ENCODE results near the gene CNPY3. TPM values are rescaled to one million over a fixed set of nuclear protein-coding genes. Genes with fewer than 3 reads are reported as not detected.

Gene CNPY3
- total RNA-seq, 6 donors from 2014 or later = 32.4 to 95.2 (median 50.3) TPM

DNA sequence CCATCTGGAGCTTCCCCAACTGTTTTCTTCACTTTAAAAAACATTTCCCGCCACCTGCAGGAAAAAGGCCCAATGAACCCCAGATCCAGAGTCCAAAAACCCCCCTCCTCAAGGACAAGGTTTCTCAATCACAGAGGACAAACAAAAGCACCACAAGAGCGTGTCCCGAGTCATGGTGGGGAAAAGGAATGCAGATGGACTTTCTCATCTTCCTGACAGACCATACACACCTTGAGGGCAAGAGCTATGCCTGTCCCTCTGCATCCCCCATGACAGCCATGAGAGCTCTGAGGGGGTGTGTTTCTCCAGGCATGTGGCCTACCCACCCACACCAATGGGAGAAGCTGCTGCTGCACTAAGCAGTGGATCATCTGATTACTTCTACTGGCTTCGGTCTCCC is 40.7 kb downstream of the CNPY3 start:
- WGBS, 2 donors = 78 to 94% methylated on average over 4 of the region's 4 CpGs
- TF ChIP-seq, protein P1, sequence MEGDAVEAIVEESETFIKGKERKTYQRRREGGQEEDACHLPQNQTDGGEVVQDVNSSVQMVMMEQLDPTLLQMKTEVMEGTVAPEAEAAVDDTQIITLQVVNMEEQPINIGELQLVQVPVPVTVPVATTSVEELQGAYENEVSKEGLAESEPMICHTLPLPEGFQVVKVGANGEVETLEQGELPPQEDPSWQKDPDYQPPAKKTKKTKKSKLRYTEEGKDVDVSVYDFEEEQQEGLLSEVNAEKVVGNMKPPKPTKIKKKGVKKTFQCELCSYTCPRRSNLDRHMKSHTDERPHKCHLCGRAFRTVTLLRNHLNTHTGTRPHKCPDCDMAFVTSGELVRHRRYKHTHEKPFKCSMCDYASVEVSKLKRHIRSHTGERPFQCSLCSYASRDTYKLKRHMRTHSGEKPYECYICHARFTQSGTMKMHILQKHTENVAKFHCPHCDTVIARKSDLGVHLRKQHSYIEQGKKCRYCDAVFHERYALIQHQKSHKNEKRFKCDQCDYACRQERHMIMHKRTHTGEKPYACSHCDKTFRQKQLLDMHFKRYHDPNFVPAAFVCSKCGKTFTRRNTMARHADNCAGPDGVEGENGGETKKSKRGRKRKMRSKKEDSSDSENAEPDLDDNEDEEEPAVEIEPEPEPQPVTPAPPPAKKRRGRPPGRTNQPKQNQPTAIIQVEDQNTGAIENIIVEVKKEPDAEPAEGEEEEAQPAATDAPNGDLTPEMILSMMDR (IDR thresholded peaks at IDR 0.05) = no peak
- TF ChIP-seq POLR2A (IDR thresholded peaks at IDR 0.05) (no peak), POLR2AphosphoS5 (IDR thresholded peaks at IDR 0.05) (no peak), EP300 (IDR thresholded peaks at IDR 0.05) (no peak)
- no peak overlapping the region for H3K4me3 ChIP-seq
- no peak for ATAC-seq (ENCODE audit: low FRiP score in 2 of 2)
- H3K9me3 ChIP-seq = no peaks in the 10 kb centered on the region
- peaks cover 3 to 43% (median 15%) of the 10 kb centered on the region in 4 donors for H3K36me3 ChIP-seq
- H3K27me3 ChIP-seq = no peaks in the 10 kb centered on the region
- no peak overlapping the region for H3K27ac ChIP-seq
- DNase-seq = no peak
- no peaks in the 10 kb centered on the region for H3K4me1 ChIP-seq

DNA sequence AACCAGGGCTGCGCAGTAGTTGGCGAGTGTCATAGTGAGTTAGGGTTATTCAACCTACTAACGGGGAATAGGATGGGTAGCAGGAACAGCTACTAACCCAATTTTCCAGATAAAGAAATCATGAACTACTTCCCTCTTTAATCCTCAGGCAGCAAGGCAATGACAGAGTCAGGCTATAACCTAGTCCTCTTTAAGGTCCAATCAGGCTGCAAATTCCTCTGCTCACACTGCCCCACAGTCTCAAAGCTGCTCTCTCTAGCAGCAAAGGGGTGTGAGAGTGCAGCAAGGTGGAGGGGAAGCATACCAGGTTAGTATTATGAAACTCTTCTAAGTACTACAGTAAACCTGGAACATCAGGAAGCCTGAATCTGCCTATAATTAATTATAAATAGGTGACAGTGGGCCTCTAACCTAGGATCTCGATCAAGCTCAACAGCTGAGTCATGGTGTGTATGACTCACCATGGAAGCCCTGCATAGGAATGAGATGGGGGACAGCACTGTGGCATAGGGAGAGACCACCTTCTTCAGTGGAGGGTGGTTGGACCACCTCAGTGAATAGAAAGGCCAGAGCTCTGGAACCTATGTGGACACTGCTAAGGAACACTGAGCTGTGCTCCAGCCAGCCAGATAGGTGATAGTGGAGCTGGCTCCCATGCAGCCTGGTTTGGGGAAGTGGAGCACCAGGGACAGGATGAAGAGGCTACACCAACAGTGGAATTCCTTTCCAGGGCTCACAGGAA is 41.8 kb downstream of the CNPY3 start:
- WGBS, 2 donors = 79 to 84% methylated on average over 4 of the region's 4 CpGs
- DNase-seq (no peak), ATAC-seq (ENCODE audit: low FRiP score in 2 of 2) (no peak)
- TF ChIP-seq EP300 (IDR thresholded peaks at IDR 0.05) (no peak), POLR2AphosphoS5 (IDR thresholded peaks at IDR 0.05) (no peak), POLR2A (IDR thresholded peaks at IDR 0.05) (no peak)
- TF ChIP-seq, protein P1 (IDR thresholded peaks at IDR 0.05) = no peak
- peaks cover 2 to 32% (median 11%) of the 10 kb centered on the region in 4 donors for H3K36me3 ChIP-seq
- H3K27me3 ChIP-seq = no peaks in the 10 kb centered on the region
- H3K4me3 ChIP-seq = no peak overlapping the region
- peaks cover 0 to 4% (median 0%) of the 10 kb centered on the region in 4 donors for H3K4me1 ChIP-seq
- H3K27ac ChIP-seq = no peak overlapping the region
- H3K9me3 ChIP-seq = no peaks in the 10 kb centered on the region

DNA sequence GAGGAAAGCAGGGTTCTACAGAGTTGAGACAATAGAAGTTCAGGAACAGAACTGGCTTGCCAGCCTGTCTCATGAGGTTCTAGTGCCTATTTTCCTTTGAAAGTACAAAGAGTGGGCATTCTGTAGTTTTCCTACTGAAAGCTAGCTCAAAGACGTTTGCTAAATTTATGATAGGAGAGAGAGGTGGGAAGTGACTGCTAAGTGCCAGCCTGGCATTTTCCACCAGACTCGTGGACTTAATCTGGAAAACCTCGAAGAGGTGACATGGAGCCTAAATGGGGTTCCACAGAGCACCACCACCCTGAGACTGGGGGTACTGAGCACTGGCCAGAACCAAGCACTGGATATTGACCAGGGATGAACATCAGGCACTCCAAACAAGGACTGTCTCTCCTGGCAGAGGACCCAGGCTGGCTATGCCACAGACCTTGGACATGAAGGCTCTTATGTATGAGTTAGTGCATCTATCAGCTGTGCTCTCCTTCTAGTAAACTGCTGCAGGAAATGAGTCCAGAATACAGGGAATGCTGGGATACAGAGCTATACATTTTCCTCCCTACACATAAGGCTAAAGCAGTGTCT is 42.6 kb downstream of the CNPY3 start:
- Histone ChIP-seq H3K27me3 (no peaks in the 10 kb centered on the region), H3K4me3 (no peak overlapping the region), H3K27ac (no peak overlapping the region), H3K36me3 (peaks cover 0 to 25% (median 10%) of the 10 kb centered on the region in 4 donors), H3K4me1 (peaks cover 0 to 12% (median 4%) of the 10 kb centered on the region in 4 donors), H3K9me3 (no peaks in the 10 kb centered on the region)
- TF ChIP-seq POLR2AphosphoS5 (IDR thresholded peaks at IDR 0.05) = no peak
- TF ChIP-seq POLR2A (IDR thresholded peaks at IDR 0.05) = no peak
- no peak for TF ChIP-seq EP300 (IDR thresholded peaks at IDR 0.05)
- TF ChIP-seq, protein P1 (IDR thresholded peaks at IDR 0.05) = no peak
- WGBS, 2 donors = 79% methylated on average over 3 of the region's 3 CpGs
- ATAC-seq (ENCODE audit: low FRiP score in 2 of 2) (no peak), DNase-seq (no peak)

DNA sequence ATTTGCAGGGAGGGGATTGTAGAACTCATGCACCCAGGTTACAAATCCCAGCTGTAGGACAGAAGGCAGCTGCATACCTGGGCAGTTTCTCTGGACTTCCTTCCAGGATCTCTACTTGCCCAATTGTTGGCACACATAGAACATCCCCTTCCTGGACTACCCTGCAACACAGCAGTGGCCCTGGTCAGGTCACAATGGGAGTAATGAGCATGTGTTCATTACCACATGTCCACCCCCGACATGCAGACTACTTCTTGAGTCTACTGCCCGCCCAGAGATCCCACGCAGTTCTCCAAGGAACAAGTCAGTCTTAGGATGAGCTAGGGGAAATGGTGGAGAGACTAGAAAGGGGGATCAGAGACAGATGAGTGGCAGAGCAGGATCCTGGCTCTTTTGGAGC is 44.6 kb downstream of the CNPY3 start:
- ATAC-seq (ENCODE audit: low FRiP score in 2 of 2) (peak in 1 of 2 donors; percentile 27), DNase-seq (no peak)
- no peak overlapping the region for H3K4me3 ChIP-seq
- no peak overlapping the region for H3K27ac ChIP-seq
- 70 to 94% methylated on average over 3 of the region's 3 CpGs for WGBS, 2 donors
- H3K4me1 ChIP-seq = peaks cover 12 to 26% (median 17%) of the 10 kb centered on the region in 4 donors
- H3K9me3 ChIP-seq = no peaks in the 10 kb centered on the region
- no peaks in the 10 kb centered on the region for H3K27me3 ChIP-seq
- peak in 1 of 2 donors; percentile 18 for TF ChIP-seq POLR2AphosphoS5 (IDR thresholded peaks at IDR 0.05)
- no peak for TF ChIP-seq EP300 (IDR thresholded peaks at IDR 0.05)
- peaks cover 0 to 8% (median 3%) of the 10 kb centered on the region in 4 donors for H3K36me3 ChIP-seq

DNA sequence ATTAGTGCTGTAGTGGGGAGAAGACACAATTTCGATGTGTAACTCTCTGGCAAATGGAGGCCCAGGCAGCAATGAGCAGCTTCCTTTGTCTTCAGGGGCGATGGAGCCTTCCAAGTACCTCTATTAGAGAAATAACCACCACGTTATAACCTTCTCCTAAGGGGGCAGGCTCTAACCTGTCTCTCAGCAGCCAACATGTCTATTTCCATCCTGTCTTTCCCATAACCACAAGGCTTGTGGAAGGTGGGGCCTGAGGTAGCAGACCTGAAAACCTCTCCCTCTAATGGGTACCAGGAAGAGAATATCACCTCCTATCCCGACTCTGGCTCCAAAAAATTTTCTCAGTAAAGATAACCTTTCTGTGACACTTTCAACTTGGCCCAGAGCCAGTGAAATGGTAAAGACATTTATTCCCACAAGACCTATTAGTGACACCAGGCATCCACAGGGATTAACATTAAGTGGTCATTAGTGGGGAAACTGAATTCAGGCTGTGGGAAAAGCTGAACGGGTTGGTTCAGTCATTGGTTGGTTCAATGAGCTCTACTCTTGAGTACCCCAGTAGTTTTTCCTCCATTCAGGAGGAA is 45.7 kb downstream of the CNPY3 start:
- WGBS, 2 donors = 81 to 85% methylated on average over 5 of the region's 5 CpGs
- peaks cover 19 to 33% (median 22%) of the 10 kb centered on the region in 4 donors for H3K4me1 ChIP-seq
- TF ChIP-seq EP300 (IDR thresholded peaks at IDR 0.05) (no peak), POLR2A (IDR thresholded peaks at IDR 0.05) (no peak), POLR2AphosphoS5 (IDR thresholded peaks at IDR 0.05) (no peak)
- TF ChIP-seq, protein P1 (IDR thresholded peaks at IDR 0.05) = no peak
- no peaks in the 10 kb centered on the region for H3K9me3 ChIP-seq
- no peaks in the 10 kb centered on the region for H3K27me3 ChIP-seq
- ATAC-seq (ENCODE audit: low FRiP score in 2 of 2) (no peak), DNase-seq (no peak)
- H3K27ac ChIP-seq = no peak overlapping the region
- H3K4me3 ChIP-seq = no peak overlapping the region
- H3K36me3 ChIP-seq = no peaks in the 10 kb centered on the region

Data from upper lobe of left lung (tissue), 6 donors.